Fibroblast of skin of right biceps (primary cell): ENCODE results near the gene TRIM52.
"Not testable (repeated sequence)": the region's sequence is repeated elsewhere in the genome, so short reads cannot be mapped to it uniquely, and the experiment has no call there.

Experiments used
- DNase-seq: peaks from one replicate; pipeline ENCODE4 v3.0.0-alpha.2; 2013

The TRIM52 gene

DNA sequence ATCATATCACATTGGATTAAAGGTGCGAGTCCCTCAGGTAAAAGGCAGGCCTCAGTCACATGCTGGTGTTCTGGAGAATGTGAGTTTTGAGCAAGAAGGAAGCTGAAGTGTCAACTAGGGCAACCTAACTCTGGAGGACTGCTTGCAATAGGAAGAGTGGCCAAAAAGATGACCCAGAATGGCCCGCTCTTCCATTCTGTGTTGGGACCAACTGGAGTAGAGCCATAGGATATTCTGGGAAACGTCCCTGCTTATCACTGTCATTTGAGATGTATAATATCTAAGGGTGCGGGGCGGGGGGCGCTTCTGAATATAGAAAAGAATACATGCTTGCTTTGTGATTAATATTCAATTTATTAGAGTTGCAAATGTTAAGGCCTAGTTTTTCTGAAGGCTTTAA lies 48.9 kb downstream of the TRIM52 start:
- DNase-seq: no peak

DNA sequence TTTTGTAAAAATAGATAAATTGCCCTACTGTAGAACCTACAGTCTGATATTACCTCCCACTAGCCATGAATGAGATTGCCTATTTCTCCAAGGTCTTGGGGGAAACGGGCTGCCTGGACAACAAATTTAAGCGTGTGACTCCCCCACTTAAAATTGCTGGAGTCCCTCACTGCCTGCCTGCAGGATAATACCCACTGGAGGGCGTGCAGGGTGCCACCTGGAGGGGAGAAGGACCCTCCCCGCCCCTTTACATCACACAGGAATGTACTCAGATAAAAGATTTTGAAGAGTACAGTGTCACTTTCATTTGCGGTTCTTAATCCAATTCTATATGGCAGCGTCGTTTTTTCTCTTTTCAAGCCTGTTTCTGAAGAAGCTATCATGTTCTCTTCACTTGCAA lies 49.7 kb downstream of the TRIM52 start:
- DNase-seq: no peak

DNA sequence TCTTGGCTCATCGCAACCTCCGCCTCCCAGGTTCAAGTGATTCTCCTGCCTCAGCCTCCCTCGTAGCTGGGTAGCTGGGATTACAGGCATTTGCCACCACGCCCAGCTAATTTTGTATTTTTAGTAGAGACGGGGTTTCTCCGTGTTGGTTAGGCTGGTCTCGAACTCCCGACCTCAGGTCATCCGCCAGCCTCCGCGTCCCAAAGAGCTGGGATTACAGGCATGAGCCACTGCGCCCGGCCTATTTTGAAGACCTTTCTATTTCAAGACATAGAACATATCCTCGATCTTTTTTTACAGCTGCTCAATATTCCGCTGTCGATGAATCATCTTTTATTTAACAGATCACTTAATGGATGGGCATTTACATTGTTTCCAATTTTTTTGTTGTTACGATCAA lies 50.2 kb downstream of the TRIM52 start:
- DNase-seq: not testable (repeated sequence)

DNA sequence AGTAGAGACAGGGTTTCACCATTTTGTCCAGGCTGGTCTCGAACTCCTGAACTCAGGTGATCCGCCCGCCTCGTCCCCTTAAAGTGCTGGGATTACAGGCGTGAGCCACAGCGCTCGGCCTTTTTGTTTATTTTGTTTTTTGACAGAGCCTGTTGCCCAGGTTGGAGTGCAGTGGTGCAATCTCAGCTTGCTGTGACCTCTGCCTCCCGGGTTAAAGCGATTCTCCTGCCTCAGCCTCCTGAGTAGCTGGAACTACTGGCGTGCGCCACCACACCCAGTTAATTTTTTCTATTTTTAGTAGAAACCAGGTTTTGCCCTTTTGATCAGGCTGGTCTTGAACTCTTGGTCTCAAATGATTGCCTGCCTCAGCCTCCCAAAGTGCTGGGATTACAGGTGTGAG lies 50.8 kb downstream of the TRIM52 start:
- not testable (repeated sequence) for DNase-seq

DNA sequence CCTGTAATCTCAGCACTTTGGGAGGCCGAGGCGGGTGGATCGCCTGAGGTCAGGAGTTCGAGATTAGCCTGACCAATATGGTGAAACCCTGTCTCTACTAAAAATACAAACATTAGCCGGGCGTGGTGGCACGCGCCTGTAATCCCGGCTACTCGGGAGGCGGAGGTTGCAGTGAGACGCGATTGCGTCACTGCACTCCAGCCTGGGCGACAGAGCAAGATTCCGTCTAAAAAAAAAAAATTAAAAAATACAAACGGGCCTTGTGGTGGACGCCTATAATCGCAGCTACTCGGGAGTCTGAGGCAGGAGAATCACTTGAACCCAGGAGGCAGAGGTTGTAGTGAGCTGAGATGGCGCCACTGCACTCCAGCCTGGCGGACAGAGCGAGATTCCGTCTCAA lies 51.9 kb downstream of the TRIM52 start:
- not testable (repeated sequence) for DNase-seq

DNA sequence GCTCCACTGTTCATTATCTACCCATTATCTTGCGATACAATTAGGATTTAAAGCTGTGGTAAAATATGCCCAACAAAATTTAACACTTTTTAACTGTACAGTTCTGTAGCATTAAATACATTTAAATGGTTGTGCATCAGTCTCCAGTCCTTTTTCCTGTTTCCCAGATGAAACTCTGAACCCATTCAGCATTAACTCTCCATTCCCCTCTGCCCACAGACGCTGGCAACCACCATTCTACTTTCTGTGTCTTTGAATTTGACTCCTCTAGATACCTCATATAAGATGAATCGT lies 53.0 kb downstream of the TRIM52 start:
- DNase-seq: no peak

DNA sequence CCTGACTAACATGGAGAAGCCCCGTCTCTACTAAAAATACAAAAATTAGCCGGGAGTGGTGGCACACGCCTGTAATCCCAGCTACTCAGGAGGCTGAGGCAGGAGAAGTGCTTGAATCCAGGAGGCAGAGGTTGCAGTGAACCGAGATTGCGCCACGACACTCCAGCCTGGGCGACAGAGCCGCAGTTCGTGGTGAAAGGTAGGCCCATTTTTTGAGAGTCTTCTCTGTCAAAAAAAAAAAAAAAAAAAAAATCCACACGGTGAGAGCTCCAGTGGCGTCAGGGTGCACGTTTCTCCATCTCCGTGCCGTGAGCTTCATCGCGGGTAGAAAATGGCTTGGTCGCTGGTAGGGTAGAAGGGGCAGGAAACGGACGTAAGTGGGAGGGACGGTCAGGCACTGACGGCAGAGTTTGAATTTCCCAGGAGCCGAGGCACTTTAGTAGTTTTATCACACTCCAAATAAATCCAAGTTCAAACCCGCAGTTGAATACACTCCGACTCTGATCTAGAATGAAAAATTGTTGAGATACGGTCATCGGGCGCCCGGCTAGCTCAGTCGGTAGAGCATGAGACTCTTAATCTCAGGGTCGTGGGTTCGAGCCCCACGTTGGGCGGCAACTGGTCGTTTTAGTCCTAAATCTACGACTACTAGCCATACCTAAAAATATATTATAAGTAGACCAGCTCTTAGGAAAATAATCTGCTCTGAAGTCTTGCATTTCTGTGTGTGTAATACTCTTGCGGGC lies 53.6 kb downstream of the TRIM52 start:
- DNase-seq: peak; percentile 95

DNA sequence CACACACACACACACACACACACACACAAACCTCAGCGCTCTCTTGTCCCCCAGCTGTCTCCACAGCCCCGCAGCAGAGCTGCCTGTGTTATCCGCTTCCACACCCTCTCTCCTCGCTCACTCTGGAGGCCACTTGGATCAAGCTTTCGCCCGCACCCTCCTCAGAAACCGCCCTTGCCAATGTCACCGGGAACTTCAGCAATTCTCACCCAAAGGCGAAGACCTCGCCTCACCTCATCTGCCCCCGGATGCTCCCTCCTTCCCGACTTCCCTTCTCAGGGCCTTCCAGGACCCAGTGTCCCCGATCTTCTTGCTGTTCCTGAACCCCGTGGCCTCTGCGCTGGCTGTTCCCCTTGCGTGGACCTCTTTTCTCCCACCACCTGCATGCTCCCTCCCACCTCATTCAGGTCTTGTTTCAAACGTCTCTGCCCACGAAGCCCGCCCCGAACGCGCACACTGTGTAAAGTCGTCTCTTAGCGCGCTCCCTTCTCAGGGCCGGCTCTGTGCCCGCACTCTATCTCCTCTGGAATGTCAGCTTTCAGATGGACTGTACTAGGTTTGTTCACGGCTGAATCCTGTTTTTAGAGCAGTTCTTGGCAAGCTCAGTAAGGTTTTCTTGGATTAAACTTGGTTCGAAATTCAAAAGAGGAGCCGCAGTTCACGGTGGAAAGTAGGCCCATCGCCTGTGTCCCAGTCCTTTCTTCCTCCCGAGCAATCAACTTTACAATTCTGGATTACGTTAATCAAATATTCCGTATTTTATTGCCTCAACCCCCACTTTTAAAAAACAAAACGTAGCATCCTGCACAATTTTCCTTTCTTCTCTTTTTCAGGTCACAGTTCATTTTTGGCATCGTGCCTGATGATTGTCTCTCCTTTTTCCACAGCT lies 54.9 kb downstream of the TRIM52 start:
- no peak for DNase-seq
